Ovary (tissue), 9 donors: ENCODE results near the gene HCN4. TPM values are rescaled to one million over a fixed set of nuclear protein-coding genes. Genes with fewer than 3 reads are reported as not detected.

Source experiments
- DNase-seq, 5 donors: peaks; one replicate each; pipeline ENCODE4 v3.0.0-alpha.2; 2019 to 2020
- H3K27ac ChIP-seq, 2 donors: fragments of 200-600 bp; one replicate each; pipeline versions ENCODE4 v1.5.1 to v1.8.0; 2019 to 2022
- H3K27me3 ChIP-seq: fragments of 200-600 bp; one replicate; pipeline ENCODE4 v1.8.0; 2022
- H3K36me3 ChIP-seq: fragments of 200-600 bp; sonication (generic); one replicate; pipeline ENCODE4 v1.5.1; 2019
- H3K4me1 ChIP-seq: one replicate; pipeline ENCODE4 v1.8.1; 2013; ENCODE audit warnings: mild to moderate bottlenecking, moderate library complexity; ENCODE audit not compliant: insufficient read depth
- H3K4me3 ChIP-seq: fragments of 200-600 bp; sonication (generic); one replicate; pipeline ENCODE4 v1.5.1; 2017
- H3K9me3 ChIP-seq, 2 donors: fragments of 200-600 bp in 1 of 2; sonication (generic) in 1 of 2; one replicate each; pipeline versions ENCODE4 v1.5.1 to v1.8.1; 2013 to 2019; ENCODE audit warnings: mild to moderate bottlenecking in 1 of 2, moderate library complexity in 1 of 2
- CTCF ChIP-seq, 3 donors: fragments of 450-650 bp in 2 of 3; fragments of 200-600 bp in 1 of 3; IDR thresholded peaks; one replicate each; pipeline versions ENCODE4 v1.5.1 to v1.8.0; 2016 to 2022; ENCODE audit warnings: antibody characterized with exemption in 3 of 3, mild to moderate bottlenecking in 1 of 3
- EP300 ChIP-seq: sonication (generic); formaldehyde crosslinking; IDR thresholded peaks from one replicate; pipeline ENCODE4 v1.6.1; 2017; ENCODE audit warnings: antibody characterized with exemption
- POLR2A ChIP-seq: fragments of 450-650 bp; IDR thresholded peaks from one replicate; pipeline ENCODE4 v1.6.1; 2017; ENCODE audit warnings: antibody characterized with exemption, mild to moderate bottlenecking, moderate library complexity
- WGBS, 3 donors: extraction: QIAGEN DNeasy Blood & Tissue Kit in 1 of 3; methylation state at CpG; one replicate each; pipeline versions ENCODE4 v1.1.5 to v1.1.7; 2013 to 2017; 5-methylcytosine and 5-hydroxymethylcytosine counted together
- intact Hi-C, 4 donors: fragments of 100-400 bp; cut with DNase I; formaldehyde crosslinking; loops; one replicate each; pipeline versions ENCODE4 v1.11.0 to v1.15.1; 2022 to 2023
- polyA plus RNA-seq, 2 donors: library from polyadenylated mRNA; stranded (reverse); fragments of 200-250 nt in 1 of 2; fragments of 350-450 nt in 1 of 2; fragmentation: Illumina TruSeq in 1 of 2; extraction: RNeasy Lipid Tissue Mini Kit (QIAGEN cat#74804) in 1 of 2; gene quantifications; one replicate each; pipeline ENCODE4 v1.2.3, GENCODE V29; 2013 to 2014
- total RNA-seq, 7 donors: library from RNA; depleted of rRNA in 2 of 7; stranded (reverse); fragments of >200 nt in 2 of 7; fragmentation: NEBNext Ultra II Directional in 3 of 7; extraction: Animal tissue kit (Norgen Biotek cat#: 25700) in 3 of 7; gene quantifications; one replicate each; pipeline versions ENCODE4 v1.1.0 to v1.2.4, GENCODE V29; 2016 to 2023
- donor health status: DM: no; HTN: no; CAD: no; lungs with moderate emphysema.
- donor health status: DM: no; HTN: no; CAD: no.
- donor health status: Bipolar disorder and iron deficiency.
- donor health status: DM: yes; HTN: yes; CAD: no.
- donor health status: DM: no; HTN: no; CAD: no.
- donor health status: DM: yes; HTN: yes; CAD: no.

The HCN4 gene
- total and polyA plus RNA-seq, 9 donors: 0.03 TPM; not detected in 8

- intact Hi-C loops: no loop called here
- no peaks in the 10 kb centered on the region for H3K4me1 ChIP-seq
- no peaks in the 10 kb centered on the region for H3K36me3 ChIP-seq
- 27 to 48% (median 36%) methylated on average over 3 of the region's 3 CpGs for WGBS, 3 donors
- H3K27me3 ChIP-seq: no peaks in the 10 kb centered on the region
- DNase-seq: no peak
- H3K4me3 ChIP-seq: no peak overlapping the region
- no peaks in the 10 kb centered on the region for H3K9me3 ChIP-seq
- TF ChIP-seq POLR2A: no peak
- TF ChIP-seq CTCF (IDR thresholded peaks at IDR 0.05): no peak
- TF ChIP-seq EP300: no peak
- H3K27ac ChIP-seq: no peak overlapping the region
Observed at GRCh38 chr15:73270366-73271097, 98.2 kb downstream of the HCN4 start.

Other genes starting within 250 kb of the HCN4 start
- gene REC114, start 74.2 kb upstream of the HCN4 start, total RNA-seq: not detected
- gene REC114, start 74.2 kb upstream of the HCN4 start, polyA plus RNA-seq: under 1 TPM in 1 of 2 donors, not detected in 1; 0.51 TPM